Omental fat pad (tissue), 4 donors: ENCODE results near the gene ABCB6. TPM values are rescaled to one million over a fixed set of nuclear protein-coding genes. Genes with fewer than 3 reads are reported as not detected.

ENCODE experiments used
- ATAC-seq: fragments of 150-250 bp; one replicate; pipeline ENCODE4 v1.9.1; 2016; ENCODE audit warnings: mild to moderate bottlenecking, moderate library complexity; ENCODE audit not compliant: low FRiP score
- DNase-seq: peaks from one replicate; pipeline ENCODE4 v3.0.0-alpha.2; 2019; ENCODE audit warnings: low spot score
- total RNA-seq, 4 donors: library from RNA; depleted of rRNA; stranded (reverse); fragments of >200 nt; gene quantifications; one replicate each; pipeline ENCODE4 v1.1.0, GENCODE V29; 2016
- TF ChIP-seq, protein P1 (sequence below), 3 donors: fragments of 450-650 bp; IDR thresholded peaks; one replicate each; pipeline ENCODE4 v1.5.1; 2016 to 2017; ENCODE audit warnings: antibody characterized with exemption in 3 of 3, mild to moderate bottlenecking in 3 of 3, moderate library complexity in 2 of 3

ABCB6 gene
- total RNA-seq, 4 donors from 2014 or later = 24.1 to 35.6 (median 28.8) TPM

DNA sequence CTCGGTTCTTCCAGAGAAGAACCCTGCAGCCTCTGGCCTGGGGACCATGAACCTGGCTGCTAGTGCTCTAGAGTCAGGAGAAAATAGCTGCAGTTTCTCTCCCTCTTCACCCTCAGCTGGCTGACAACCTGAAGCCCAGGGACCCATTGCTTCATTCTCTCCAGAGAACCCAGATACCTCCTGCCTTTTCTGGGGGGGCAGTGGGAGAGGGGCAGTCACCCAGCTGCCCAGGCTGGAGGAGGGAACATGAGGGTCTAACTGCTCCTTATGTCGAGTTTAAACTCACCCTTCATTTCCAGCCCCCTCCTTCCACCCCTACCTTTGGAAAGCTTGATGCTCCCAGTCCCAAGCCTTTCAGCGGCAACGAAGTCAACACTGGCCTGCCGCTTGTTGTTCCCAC, 19.8 kb downstream of the ABCB6 start:
- TF ChIP-seq, protein P1, sequence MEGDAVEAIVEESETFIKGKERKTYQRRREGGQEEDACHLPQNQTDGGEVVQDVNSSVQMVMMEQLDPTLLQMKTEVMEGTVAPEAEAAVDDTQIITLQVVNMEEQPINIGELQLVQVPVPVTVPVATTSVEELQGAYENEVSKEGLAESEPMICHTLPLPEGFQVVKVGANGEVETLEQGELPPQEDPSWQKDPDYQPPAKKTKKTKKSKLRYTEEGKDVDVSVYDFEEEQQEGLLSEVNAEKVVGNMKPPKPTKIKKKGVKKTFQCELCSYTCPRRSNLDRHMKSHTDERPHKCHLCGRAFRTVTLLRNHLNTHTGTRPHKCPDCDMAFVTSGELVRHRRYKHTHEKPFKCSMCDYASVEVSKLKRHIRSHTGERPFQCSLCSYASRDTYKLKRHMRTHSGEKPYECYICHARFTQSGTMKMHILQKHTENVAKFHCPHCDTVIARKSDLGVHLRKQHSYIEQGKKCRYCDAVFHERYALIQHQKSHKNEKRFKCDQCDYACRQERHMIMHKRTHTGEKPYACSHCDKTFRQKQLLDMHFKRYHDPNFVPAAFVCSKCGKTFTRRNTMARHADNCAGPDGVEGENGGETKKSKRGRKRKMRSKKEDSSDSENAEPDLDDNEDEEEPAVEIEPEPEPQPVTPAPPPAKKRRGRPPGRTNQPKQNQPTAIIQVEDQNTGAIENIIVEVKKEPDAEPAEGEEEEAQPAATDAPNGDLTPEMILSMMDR (IDR thresholded peaks at IDR 0.05) = no peak
- ATAC-seq (no peak), DNase-seq (no peak)

DNA sequence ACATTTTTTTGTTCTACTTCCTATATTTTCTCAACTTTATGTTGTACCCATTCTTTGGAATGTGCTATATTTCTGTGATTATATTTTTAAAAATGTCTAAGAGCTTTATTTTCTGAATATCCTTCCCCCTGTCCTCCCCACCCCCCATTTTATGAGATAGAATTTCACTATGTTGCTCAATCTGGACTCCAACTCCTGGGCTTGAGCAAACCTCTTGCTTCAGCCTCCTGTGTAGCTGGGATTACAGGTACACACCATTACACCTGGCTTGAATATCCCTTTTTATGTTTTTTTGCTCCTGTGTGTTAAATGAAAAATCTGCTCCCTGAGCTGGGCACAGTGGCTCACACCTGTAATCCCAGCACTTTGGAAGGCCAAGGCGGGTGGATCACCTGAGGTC, 21.4 kb downstream of the ABCB6 start:
- no peak for ATAC-seq
- no peak for DNase-seq
- TF ChIP-seq, protein P1 (IDR thresholded peaks at IDR 0.05) = no peak

DNA sequence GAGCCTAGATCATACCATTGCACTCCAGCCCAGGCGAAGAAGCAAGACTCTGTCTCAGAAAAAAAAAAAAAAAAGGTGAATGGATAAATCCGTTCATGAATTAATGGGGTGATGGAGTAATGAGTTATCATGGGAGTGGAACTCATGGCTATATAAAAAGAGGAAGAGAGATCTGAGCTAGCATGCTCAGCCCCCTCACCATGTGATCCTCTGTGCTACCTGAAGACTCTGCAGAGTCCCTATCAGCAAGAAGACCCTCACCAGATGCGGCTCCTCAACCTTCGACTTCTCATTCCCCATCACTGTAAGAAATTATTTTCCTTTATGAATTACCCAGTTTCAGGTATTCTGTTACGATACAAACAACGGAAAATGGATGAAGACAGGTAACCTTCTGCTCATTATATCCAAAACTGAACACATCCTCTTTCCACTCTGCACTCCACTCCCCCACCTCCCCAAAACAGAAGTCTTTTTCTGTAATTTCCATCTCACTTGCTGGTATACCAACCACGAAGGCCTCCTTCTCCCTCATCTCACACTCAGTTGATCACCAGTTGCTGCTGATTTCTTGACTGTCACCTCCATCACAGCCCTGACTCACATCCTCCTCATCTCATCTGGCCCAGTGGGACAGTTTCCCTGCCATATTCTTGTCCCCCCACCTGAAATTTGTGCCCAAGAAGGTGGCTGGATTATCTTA, 31.9 kb downstream of the ABCB6 start:
- no peak for ATAC-seq

DNA sequence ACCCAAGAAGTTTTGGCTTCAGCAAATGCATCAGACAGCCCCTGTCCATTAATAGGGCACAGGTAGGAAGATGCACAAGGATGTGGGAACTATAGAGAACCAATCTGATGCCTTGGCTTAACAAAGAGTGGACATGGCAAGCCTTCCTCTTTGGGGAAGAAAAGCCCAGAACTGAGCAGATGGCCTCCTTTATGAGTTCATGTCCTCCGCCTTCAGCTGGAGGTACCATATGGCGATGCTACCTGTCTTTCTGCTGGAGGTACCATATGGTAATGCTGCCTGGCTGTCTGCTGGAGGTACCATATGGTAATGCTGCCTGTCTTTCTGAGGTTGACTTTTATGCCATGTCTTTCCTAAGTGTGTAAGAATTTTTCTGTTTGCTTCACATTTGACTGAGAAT, 34.6 kb downstream of the ABCB6 start:
- TF ChIP-seq, protein P1 (IDR thresholded peaks at IDR 0.05) = no peak
- ATAC-seq = no peak
- DNase-seq = no peak

More for the DNA sequence above, 31.9 kb downstream of the ABCB6 start:
- TF ChIP-seq, protein P1 (IDR thresholded peaks at IDR 0.05) = no peak
- DNase-seq = no peak

DNA sequence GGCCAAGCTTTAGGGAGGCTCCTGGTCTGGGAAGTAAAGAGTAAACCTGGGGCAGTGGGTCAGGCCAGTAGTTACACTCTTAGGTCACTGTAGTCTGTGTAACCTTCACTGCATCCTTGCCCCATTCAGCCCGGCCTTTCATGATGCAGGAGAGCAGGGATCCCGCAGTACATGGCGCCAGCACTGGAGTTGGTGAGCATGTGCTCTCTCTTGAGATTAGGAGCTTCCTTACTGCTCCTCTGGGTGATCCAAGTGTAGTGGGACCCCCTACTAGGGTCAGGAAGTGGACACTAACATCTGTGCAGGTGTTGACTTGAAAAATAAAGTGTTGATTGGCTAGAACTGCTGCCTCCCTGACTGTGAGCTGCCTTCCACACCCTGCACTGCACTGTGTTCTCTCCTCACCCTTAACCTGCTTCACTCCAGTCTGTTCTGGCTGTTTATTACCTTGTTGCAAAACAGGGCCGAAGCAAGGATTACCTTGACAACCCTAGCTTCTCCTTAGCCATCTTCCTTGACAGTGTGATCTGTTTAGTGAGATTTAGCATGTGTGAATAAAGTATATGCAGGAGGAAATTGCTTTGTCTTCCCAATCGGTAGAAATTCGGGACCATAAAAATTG, 35.5 kb downstream of the ABCB6 start:
- no peak for DNase-seq
- no peak for ATAC-seq
- TF ChIP-seq, protein P1 (IDR thresholded peaks at IDR 0.05) = no peak

DNA sequence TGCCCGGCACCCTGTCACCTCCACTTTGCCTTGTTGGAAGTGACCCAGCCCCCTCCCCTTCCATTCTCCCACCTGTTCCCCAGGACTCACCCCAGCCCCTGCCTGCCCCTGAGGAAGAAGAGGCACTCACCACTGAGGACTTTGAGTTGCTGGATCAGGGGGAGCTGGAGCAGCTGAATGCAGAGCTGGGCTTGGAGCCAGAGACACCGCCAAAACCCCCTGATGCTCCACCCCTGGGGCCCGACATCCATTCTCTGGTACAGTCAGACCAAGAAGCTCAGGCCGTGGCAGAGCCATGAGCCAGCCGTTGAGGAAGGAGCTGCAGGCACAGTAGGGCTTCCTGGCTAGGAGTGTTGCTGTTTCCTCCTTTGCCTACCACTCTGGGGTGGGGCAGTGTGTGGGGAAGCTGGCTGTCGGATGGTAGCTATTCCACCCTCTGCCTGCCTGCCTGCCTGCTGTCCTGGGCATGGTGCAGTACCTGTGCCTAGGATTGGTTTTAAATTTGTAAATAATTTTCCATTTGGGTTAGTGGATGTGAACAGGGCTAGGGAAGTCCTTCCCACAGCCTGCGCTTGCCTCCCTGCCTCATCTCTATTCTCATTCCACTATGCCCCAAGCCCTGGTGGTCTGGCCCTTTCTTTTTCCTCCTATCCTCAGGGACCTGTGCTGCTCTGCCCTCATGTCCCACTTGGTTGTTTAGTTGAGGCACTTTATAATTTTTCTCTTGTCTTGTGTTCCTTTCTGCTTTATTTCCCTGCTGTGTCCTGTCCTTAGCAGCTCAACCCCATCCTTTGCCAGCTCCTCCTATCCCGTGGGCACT, 36.2 kb downstream of the ABCB6 start:
- DNase-seq = no peak
- TF ChIP-seq, protein P1 (IDR thresholded peaks at IDR 0.05) = no peak
- ATAC-seq = no peak
